HG03097 (cell line): Measurements from ENCODE around the gene RFTN1.
A peak's percentile ranks its signal among the peaks of the same experiment; 100 is the strongest.

Experiments
- ATAC-seq: cut with Tn5 transposase; IDR thresholded peaks from one replicate; pipeline ENCODE4 v1.9.1; 2021; ENCODE audit not compliant: unreplicated experiment, low FRiP score

RFTN1 gene

GRCh38 chr3:16488637-16489036 is 24.9 kb downstream of the RFTN1 start:
- no peak for ATAC-seq

GRCh38 chr3:16487511-16488175 is 25.9 kb downstream of the RFTN1 start:
- ATAC-seq = no peak

- ATAC-seq = no peak
These were observed 26.5 kb downstream of the RFTN1 start for GRCh38 chr3:16486951-16487480.

- no peak for ATAC-seq
These were observed 27.3 kb downstream of the RFTN1 start for GRCh38 chr3:16486201-16486600.

- ATAC-seq = no peak
These were observed 28.0 kb downstream of the RFTN1 start for GRCh38 chr3:16485395-16485992.

GRCh38 chr3:16484984-16485383 is 28.5 kb downstream of the RFTN1 start:
- no peak for ATAC-seq

- no peak for ATAC-seq
These were observed 29.3 kb downstream of the RFTN1 start for GRCh38 chr3:16484216-16484615.

GRCh38 chr3:16482770-16483531 is 30.5 kb downstream of the RFTN1 start:
- ATAC-seq = no peak

GRCh38 chr3:16482194-16482769 is 31.2 kb downstream of the RFTN1 start:
- ATAC-seq = no peak

GRCh38 chr3:16481546-16481897 is 32.0 kb downstream of the RFTN1 start:
- no peak for ATAC-seq

GRCh38 chr3:16480861-16481545 is 32.5 kb downstream of the RFTN1 start:
- peak; percentile 41 for ATAC-seq

GRCh38 chr3:16478516-16478915 is 35.0 kb downstream of the RFTN1 start:
- no peak for ATAC-seq

GRCh38 chr3:16477521-16477920 is 36.0 kb downstream of the RFTN1 start:
- no peak for ATAC-seq

- no peak for ATAC-seq
These were observed 36.4 kb downstream of the RFTN1 start for GRCh38 chr3:16477056-16477455.

- ATAC-seq = peak; percentile 48
These were observed 36.9 kb downstream of the RFTN1 start for GRCh38 chr3:16476636-16477035.

- ATAC-seq = no peak
These were observed 37.7 kb downstream of the RFTN1 start for GRCh38 chr3:16475766-16476165.

GRCh38 chr3:16474920-16475319 is 38.6 kb downstream of the RFTN1 start:
- ATAC-seq = no peak

GRCh38 chr3:16474216-16474615 is 39.3 kb downstream of the RFTN1 start:
- ATAC-seq = no peak

- no peak for ATAC-seq
These were observed 40.9 kb downstream of the RFTN1 start for GRCh38 chr3:16472593-16472992.

GRCh38 chr3:16471897-16472296 is 41.6 kb downstream of the RFTN1 start:
- no peak for ATAC-seq

- ATAC-seq = no peak
These were observed 42.9 kb downstream of the RFTN1 start for GRCh38 chr3:16470590-16470989.
